Erythroblast (primary cell): ENCODE measurements around the gene PTGR3.

ENCODE experiments used
- DNase-seq, 2 experiments: peaks; one replicate each; lab custom pipeline; 2025; lab: John Stamatoyannopoulos, UW
- GATA1 ChIP-seq: IDR thresholded peaks from 2 replicates; pipeline ENCODE4 v1.6.1; 2011; ENCODE audit warnings: low read depth, mild to moderate bottlenecking, control low read depth, low read length, moderate library complexity
- POLR2A ChIP-seq: IDR thresholded peaks from 2 replicates; pipeline ENCODE4 v1.6.1; 2011; ENCODE audit warnings: mild to moderate bottlenecking, low read length

The PTGR3 gene

DNA sequence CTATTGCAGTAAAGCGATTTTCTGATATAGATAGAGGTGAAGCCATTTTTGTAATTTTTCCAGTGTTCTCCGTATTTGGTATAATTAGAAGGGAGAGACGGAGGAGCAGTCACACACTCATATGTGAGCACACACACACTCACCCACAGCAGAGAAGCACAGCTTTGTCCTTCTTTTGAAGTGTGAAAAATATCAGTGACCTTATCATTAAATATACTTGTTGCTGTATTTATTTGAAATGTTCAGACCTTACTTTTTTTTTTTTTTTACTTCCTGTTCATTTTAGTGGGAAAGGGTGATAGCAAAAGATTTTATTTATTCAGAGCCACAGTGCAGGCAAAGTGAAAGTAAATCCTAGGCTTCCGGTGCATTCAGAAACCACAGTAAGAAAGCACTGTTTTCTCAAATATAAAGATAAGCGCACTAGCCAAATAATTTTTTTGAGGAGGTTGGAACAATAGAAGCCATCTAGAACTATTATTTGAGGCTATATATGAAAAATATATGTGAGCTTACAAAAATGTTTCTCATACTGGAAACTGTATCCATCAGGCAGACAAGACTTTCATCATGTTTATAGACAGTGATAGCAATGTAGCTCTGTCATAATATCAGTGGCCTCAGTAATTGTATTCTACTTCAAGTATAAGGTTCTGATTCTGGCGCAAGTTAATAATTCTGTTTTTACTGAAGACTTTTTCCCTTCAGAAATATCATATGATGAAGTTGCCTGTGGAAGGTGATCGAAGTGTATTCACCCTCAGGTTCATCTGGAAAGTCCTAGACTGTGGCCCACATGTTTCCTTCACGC is 38.9 kb upstream of the PTGR3 start:
- peak; percentile 18 to 24 for DNase-seq

DNA sequence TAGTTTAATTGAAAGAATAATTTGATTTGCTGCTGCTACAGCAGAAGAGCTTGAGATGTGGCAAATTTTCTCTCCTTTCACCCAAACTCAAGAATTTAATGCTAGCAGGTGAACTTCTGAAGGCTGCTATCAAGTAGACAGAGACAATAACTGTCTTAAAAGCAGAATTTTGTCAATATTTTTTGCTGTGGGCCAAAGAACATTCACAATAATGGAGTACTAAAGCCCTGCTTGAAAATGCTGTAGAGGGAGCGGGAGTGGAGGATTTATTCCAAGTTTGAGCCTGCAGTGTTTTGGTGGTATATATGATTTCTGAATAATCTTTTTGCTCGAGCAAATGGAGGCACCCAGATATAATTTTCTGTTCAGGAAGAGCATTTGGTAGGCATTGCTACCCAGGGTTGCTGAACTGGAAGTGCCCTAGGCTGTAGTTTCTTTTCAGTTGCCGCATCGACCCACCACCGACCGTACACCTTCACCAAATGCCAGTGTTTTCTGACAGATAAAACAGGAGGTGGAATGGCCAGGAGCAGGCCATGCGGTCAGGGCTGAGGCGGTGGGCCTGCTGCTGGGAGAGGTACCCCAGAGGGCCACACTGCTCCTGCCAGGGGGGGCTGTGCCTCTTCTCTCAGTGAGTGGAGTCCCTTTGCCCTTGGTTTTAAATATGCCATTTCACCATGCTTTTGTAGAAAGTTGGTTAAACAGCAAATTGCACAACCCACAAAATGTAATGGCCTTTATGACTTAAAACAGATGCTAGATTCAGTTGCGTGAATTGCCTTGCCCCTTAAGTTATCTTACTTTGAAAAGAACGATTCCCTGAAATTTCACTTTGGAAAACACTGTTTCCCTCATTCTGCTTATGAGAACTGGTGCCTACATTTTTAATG is 38.0 kb upstream of the PTGR3 start:
- no peak for DNase-seq
- TF ChIP-seq POLR2A (no peak), GATA1 (no peak)

More for the DNA sequence above, 38.9 kb upstream of the PTGR3 start:
- TF ChIP-seq POLR2A (no peak), GATA1 (no peak)

DNA sequence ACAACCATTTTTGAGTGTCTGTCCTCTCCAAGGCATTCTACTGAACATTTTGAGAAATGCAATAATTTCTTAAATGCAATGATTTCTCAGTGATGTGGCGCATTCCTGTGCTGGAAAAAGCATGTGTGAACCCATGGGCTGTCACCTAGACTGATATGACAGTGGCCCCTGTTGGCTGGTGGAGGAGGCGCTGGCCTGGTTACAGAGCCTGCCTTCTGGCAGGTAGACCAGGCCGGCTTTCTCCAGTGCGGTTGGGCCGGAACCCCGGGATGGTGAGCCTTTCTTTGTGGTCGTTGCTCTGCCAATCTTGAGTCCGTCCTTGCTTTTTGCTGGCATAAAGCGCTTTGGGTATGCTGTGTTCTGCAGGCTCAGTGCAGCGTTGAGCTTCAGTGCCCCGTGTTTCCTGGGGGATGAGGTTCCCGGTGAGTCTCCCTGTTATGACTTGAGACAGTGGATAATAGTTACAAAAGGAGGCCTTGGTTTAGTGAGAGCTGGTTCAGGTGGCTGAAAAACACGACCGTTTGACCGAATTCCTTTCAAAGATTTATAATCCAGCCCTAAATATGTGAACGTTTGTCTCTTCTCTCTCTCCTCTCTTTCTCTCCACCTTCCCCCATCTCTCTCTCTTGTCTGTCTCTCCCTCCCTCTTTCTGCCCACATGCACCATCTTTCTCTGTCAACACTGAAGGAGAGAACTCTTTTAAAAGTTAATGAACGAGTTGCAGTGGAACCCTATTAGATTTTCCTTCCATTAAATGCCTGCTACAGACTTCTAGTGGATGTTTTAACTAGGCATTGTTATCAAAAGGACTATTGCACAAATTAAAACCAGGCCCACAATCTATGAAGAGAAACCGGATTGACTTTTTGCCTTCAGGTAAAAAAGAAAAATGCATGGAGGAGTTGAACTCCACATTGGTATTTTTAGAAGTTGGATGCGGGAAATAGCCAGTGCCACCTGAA is 35.7 kb upstream of the PTGR3 start:
- TF ChIP-seq POLR2A (no peak), GATA1 (no peak)
- DNase-seq: peak in 1 of 2 experiments; percentile 7

DNA sequence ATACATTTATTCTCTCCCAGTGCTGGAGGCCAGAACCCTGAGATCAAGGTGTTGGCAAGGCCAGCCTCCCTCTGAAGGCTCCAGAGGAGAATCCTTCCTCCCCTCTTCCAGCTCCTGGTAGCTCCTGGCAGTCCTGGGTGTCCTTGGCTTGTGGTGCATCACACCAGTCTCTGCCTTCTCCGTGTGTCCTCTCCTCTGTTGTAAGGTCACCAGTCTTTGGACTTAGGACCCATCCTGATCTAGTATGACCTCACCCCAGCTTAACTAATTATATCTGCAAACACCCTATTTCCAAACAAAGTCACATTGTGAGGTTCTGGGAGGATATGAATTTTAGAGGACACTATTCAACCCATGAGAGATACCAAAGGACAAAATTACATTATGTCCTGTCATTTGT is 32.8 kb upstream of the PTGR3 start:
- TF ChIP-seq POLR2A: no peak
- TF ChIP-seq GATA1: no peak
- no peak for DNase-seq

DNA sequence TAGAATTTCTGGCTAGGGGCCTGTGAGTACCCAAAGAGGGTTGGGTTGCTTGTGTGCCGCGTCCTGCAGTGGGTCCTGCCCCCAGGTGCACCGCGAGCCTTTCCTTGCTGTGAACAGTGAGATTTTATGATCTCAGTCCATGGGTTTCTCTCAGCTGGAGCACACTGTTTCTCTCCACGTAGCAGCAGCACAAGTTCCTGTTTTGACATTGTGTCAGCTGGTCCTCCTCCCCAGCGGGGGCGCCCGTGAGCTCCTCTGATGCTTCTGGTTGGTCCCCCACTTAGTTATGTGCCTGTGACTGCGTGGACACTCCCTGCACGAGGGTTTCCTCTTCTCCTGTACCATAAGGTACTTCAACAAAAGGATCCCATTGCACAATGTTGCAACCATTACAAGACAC is 31.5 kb upstream of the PTGR3 start:
- DNase-seq: peak in 1 of 2 experiments; percentile 15
- TF ChIP-seq POLR2A (no peak), GATA1 (no peak)

DNA sequence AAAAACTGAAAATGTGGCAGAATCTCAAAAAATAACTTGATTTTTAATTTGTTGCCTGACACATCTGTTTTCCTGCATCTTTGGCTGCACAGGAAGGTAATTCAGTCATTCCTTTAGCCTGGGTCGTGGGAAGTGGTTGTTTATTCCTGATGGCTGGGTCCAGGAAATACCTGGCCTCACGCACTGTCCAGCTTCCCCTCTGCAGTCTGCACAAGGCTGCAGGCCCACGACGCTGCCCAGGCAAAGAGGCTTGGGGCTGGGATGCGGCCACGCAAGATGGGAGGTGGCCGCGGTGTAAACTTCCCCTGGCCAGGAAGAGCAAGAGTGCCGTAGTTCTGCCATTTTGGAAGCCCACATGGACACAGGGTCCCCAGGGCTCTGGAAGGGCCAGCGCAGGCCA is 29.8 kb upstream of the PTGR3 start:
- DNase-seq: no peak

DNA sequence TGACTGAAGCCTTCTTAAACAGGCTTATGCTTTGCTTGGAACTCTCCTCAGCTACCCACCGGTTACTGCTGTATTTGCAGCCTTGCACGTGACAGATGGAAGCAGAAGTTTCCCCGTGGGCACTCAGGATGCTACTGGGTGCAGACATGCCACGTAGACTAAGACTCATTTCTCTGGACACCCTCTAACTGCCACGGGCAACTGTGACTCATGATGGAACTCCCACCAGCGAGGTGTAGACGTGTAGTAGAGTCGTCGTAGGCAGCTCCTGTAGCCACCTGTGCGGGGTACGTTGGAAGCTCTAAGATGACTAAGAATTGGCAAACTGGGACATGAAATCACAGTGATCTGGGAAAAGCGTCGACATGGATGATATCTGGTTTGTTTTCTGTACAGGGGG is 29.2 kb upstream of the PTGR3 start:
- TF ChIP-seq POLR2A (no peak), GATA1 (no peak)
- no peak for DNase-seq

More for the DNA sequence above, 29.8 kb upstream of the PTGR3 start:
- no peak for TF ChIP-seq GATA1
- no peak for TF ChIP-seq POLR2A

DNA sequence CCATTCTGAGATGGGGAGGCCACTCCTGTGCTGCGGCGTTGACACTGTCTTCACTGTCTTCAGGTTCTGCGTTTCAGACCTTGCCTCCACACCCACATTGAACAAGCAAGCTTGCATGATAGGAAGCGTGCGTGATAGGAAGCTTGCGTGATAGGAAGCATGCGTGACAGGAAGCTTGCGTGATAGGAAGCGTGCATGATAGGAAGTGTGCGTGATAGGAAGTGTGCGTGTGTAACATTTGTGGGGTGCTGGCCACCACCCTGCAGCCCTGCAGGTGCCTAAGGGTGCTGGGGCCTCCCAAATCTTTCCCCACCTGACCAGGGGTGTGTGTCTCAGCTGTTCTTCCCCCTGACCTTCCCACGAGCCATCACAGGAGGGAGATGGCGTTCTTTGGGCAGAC is 27.0 kb upstream of the PTGR3 start:
- DNase-seq: no peak
- TF ChIP-seq POLR2A (no peak), GATA1 (no peak)

DNA sequence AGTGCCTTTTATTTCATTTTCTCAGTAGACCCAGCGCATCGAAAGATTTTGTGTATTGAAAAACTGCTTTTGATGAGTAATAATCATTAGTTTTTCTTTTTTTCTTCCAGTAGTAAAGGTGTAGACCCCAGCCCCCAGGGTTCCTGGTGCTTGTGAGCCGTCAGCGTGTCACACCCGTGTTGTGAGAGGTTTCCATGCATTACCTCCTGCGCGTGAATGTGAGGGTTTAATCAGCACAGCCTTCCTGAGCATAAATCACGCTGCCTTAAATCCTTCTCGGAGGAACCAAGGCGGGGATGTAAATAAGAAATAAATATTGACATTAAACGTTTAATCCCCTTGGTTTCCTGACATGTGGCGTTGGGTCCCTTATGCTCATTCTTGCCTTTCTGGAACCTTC is 26.0 kb upstream of the PTGR3 start:
- no peak for DNase-seq
- TF ChIP-seq GATA1: no peak
- TF ChIP-seq POLR2A: no peak

DNA sequence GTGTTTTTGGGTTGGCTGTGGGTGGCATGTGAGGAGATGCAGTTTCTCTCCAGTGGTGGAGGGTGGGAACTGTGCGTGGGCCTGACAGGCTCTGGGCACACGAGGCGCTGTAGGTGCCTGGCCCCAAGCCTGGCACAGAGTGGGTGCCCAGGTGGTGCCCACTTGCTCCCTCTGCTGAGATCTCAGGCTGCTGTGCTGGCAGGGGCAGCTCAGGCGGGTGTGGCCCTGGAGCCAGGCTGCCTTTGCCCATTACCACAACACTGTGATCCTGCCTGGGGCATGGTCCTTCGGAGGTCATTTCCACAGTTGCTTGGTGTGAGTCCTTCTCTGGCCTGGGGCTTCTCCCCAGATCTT is 22.1 kb upstream of the PTGR3 start:
- TF ChIP-seq POLR2A (no peak), GATA1 (no peak)
- no peak for DNase-seq

DNA sequence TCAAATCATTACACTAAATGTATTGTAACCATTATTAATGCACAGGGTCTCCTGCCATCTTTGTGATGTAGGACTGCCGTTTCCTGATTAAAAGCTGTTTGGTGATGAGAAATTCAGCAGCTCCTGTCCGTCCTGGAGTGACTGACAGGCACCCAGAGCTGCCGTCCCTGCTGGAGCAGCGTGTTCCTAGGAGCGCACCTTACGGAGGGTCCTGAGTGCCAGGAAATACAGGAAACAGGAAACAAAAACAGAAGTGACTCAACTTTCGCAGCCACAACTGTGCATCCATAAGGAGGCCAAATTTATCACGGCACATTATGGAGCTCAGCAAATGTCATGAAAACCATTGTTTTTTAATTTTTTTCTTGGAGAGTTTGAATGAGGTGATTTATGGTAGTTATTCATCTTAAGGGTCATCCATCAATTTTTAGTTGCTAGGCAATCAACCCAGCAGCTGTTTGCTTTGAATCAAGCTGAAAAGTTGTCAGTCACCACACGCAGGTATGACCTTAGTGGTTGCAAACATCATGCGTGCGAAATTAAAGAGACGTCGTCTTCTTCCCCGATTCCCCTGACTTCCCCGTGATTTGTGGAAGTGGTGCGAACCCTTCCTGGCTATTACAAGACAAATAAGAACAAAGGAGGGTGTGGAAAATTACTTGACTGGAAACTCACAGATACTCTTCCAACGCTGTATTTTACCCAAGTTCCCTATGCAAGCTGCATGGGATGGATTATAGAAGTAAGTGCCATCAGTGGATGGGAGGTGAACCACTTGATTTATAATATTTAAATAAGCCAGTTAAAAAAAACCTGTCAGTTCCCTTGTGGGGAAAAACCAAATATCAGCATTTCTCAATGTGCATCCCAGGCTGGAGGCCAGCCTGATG is 21.5 kb upstream of the PTGR3 start:
- no peak for TF ChIP-seq POLR2A
- no peak for TF ChIP-seq GATA1

DNA sequence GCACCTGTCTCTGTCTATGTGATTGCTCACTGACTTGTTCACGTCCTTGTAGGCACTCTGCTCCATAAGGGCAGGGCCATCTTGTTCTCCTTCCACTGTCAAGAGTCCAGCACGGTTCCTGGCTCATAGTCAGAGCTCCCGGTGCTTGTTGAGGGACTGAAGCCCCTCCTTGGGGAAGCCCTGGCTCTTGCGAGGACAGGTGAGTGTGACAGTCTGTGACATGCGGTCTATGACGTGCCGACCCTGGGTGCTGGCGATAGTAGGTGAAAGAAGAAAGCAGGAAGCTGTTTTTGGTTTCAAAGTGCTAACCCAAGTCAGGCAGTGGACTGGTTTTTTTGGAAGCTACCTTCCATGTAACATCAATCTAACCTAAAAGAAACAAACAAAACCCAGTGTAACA is 20.5 kb upstream of the PTGR3 start:
- TF ChIP-seq POLR2A (no peak), GATA1 (no peak)
- DNase-seq: no peak

More for the DNA sequence above, 21.5 kb upstream of the PTGR3 start:
- DNase-seq: no peak

DNA sequence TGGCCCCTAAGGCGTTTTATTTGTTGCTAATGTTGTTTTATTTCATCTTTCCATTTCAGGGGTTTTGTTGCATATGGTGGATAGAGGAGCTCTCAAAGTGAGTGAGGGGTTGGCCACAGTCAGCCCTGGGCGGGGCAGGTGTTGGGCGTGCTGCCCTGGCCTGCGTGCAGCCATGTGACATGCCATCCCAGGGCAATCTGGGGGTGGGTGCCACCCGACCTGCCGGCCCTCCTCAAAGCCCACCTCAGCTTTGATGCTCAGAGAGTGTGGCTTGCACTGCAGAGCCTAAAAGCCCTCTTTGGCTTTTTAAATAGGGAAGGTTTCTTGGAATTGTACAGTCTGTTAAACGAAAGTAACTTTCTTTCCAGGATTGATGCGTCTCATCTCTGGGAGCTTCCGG is 20.0 kb upstream of the PTGR3 start:
- no peak for DNase-seq
- TF ChIP-seq POLR2A (no peak), GATA1 (no peak)
